ENCODE results near the gene HSP90AB1. TPM values are rescaled to one million over a fixed set of nuclear protein-coding genes. Genes with fewer than 3 reads are reported as not detected.

The HSP90AB1 gene
- total RNA-seq, 1 experiment from 2014 or later: 1,986 TPM

DNA sequence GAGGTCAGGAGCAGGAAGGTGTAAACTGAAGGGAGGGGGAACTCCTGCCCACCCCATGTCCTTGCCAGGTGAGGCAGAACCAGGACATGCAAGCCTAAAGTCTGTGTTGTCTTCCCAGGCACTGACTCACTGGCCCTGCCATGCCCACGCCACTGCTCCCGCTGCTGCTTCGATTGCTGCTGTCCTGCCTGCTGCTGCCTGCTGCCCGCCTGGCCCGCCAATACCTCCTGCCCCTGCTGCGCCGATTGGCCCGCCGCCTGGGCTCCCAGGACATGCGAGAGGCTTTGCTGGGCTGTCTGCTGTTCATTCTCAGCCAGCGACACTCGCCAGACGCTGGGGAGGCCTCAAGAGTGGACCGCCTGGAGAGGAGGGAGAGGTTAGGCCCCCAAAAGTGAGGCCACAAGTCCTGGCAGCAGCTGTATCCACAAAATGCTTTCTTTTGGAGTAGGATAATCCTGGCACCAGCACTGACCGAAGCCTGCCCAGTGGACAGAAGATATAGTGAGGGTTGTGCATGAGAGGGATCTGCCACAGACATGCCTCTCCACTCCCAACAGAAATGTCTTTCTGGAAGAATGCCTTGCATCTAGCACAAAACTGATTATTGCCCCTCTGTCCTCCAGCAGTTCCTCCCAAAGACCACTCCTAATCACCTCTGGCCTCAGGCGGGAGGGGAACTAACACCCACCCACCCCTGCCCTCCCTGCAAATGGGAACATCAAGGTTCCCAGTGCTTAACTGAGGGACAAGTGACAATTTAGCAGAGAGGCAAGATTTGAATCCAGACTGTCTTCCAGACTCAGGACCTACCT is 29.4 kb upstream of the HSP90AB1 start:
- Histone ChIP-seq H3K4ac (ENCODE audit: low read depth, low read length) (no peak overlapping the region), H3K9ac (ENCODE audit: extremely low read depth, insufficient read length, low read length) (peak overlapping the region; percentile 15), H4K8ac (replicated peaks; ENCODE audit: insufficient read length, low read depth, low read length) (no peak overlapping the region), H3K79me1 (ENCODE audit: insufficient read depth, low read depth, low read length, poor library complexity, severe bottlenecking) (no peaks in the 10 kb centered on the region), H3K27me3 (ENCODE audit: insufficient read depth, low read length) (no peaks in the 10 kb centered on the region), H3K23ac (ENCODE audit: insufficient read length, low read depth, low read length) (no peak overlapping the region), H3K4me1 (ENCODE audit: insufficient read depth, low read length) (peaks cover 16% of the 10 kb centered on the region; the same call in 1 of the 2 replicates), H3K23me2 (ENCODE audit: insufficient read length, low read depth, low read length, poor library complexity, severe bottlenecking) (peaks cover 8% of the 10 kb centered on the region), H4K20me1 (ENCODE audit: control insufficient read depth, insufficient read depth, insufficient read length) (no peaks in the 10 kb centered on the region), H2BK20ac (ENCODE audit: low read depth, low read length, poor library complexity, severe bottlenecking) (no peak overlapping the region), H2AK5ac (ENCODE audit: insufficient read length, low read length) (no peak overlapping the region), H3K14ac (ENCODE audit: insufficient read depth, low read length) (no peak overlapping the region; the same call in 1 of the 2 replicates), H3K18ac (ENCODE audit: insufficient read length, low read depth, low read length) (no peak overlapping the region), H3K79me2 (ENCODE audit: insufficient read depth, low read length) (no peaks in the 10 kb centered on the region), H2BK15ac (ENCODE audit: low read depth, low read length) (no peak overlapping the region), H2AFZ (ENCODE audit: low read length) (no peak overlapping the region), H3K9me3 (ENCODE audit: control insufficient read depth, low read depth, low read length) (no peaks in the 10 kb centered on the region), H4K91ac (ENCODE audit: insufficient read length, low read depth, low read length) (no peak overlapping the region), H3T11ph (ENCODE audit: low read length) (no peak overlapping the region), H2BK120ac (ENCODE audit: low read depth, low read length, poor library complexity, severe bottlenecking) (no peak overlapping the region), H2BK5ac (ENCODE audit: insufficient read length, low read length) (no peak overlapping the region), H3K4me2 (ENCODE audit: insufficient read depth, insufficient read length, low read length) (peak overlapping the region; percentile 1), H3K56ac (ENCODE audit: insufficient read length, low read depth, low read length) (no peak overlapping the region), H4K5ac (ENCODE audit: insufficient read length, low read depth, low read length) (no peak overlapping the region), H2BK12ac (ENCODE audit: insufficient read length, low read depth, low read length) (no peak overlapping the region), H3K27ac (ENCODE audit: insufficient read length, low read depth, low read length) (no peak overlapping the region)
- peaks cover 4% of the 10 kb centered on the region for H3K27me3 Mint-ChIP-seq (ENCODE audit: low read depth)
- no CpG with 5 or more reads among the region's 16 CpGs for WGBS (ENCODE audit: extremely low coverage, insufficient read length, low lambda C conversion rate)
- H3K9me3 Mint-ChIP-seq: no peaks in the 10 kb centered on the region
- H3K4me3 Mint-ChIP-seq: peak overlapping the region in 1 of 2 experiments; percentile 83; a peak in 2 of 5 replicates
- DNase-seq: peak; percentile 81
- TF ChIP-seq CTCF (conservative IDR thresholded peaks at IDR 0.05): no peak
- H3K4me1 Mint-ChIP-seq: peaks cover 44 to 45% of the 10 kb centered on the region in 2 experiments
- H3K36me3 Mint-ChIP-seq (ENCODE audit: insufficient read depth in 1 of 3, low read depth in 3 of 3): peaks cover 0 to 3% (median 0%) of the 10 kb centered on the region in 3 experiments; a peak in 2 of 7 replicates
- peak overlapping the region in 2 of 3 experiments; percentile 53 to 100; a peak in 1 of 7 replicates for H3K27ac Mint-ChIP-seq
